HL-60 (cell line): Measurements from ENCODE around the gene NLRX1.

Experiments
- DNase-seq, 2 experiments: peaks; one replicate each; pipeline ENCODE4 v3.0.0-alpha.2; 2010 to 2020; ENCODE audit warnings: low read depth in 1 of 2, low spot score in 1 of 2
- H3K27ac ChIP-seq: fragments of 250-450 bp; sonication (Bioruptor Pico); replicated peaks from 2 replicates; pipeline ENCODE4 v1.5.1; 2020; ENCODE audit warnings: mild to moderate bottlenecking, moderate library complexity
- H3K27me3 ChIP-seq: fragments of 250-450 bp; sonication (Bioruptor Pico); 2 replicates; pipeline ENCODE4 v1.5.1; 2021; ENCODE audit warnings: mild to moderate bottlenecking, moderate library complexity; ENCODE audit not compliant: insufficient read depth, poor library complexity, severe bottlenecking
- H3K4me3 ChIP-seq: replicated peaks from 2 replicates; pipeline ENCODE4 v1.5.1; 2011; ENCODE audit warnings: mild to moderate bottlenecking, control low read depth, low read length; ENCODE audit not compliant: insufficient read depth
- CTCF ChIP-seq: IDR thresholded peaks from one replicate; pipeline ENCODE4 v1.5.1; 2011; ENCODE audit warnings: low read length, control low read depth, inconsistent platforms; ENCODE audit not compliant: insufficient read depth
- GABPA ChIP-seq: IDR thresholded peaks from 2 replicates; pipeline ENCODE4 v1.6.1; 2012; ENCODE audit warnings: low read depth
- POLR2AphosphoS5 ChIP-seq: IDR thresholded peaks from 2 replicates; pipeline ENCODE4 v1.6.1; 2012; ENCODE audit warnings: low read depth
- REST ChIP-seq: IDR thresholded peaks from 2 replicates; pipeline ENCODE4 v1.6.1; 2012; ENCODE audit warnings: low read depth; ENCODE audit not compliant: insufficient replicate concordance
- SPI1 ChIP-seq: IDR thresholded peaks from 2 replicates; pipeline ENCODE4 v1.6.1; 2012; ENCODE audit warnings: low read depth, mild to moderate bottlenecking, borderline replicate concordance

Gene NLRX1

GRCh38 chr11:119156496-119156895, 12.0 kb upstream of the NLRX1 start:
- no peak overlapping the region for H3K27ac ChIP-seq
- no peak overlapping the region for H3K4me3 ChIP-seq
- DNase-seq, result no peak
- no peaks in the 10 kb centered on the region for H3K27me3 ChIP-seq
- no peak for TF ChIP-seq SPI1
- TF ChIP-seq GABPA, result no peak
- TF ChIP-seq CTCF, result no peak

GRCh38 chr11:119157063-119157462, 11.5 kb upstream of the NLRX1 start:
- H3K27ac ChIP-seq, result no peak overlapping the region
- no peak for TF ChIP-seq GABPA
- TF ChIP-seq REST, result peak; percentile 81
- no peak for TF ChIP-seq POLR2AphosphoS5
- no peak for TF ChIP-seq CTCF
- TF ChIP-seq SPI1, result no peak
- no peaks in the 10 kb centered on the region for H3K27me3 ChIP-seq
- DNase-seq, result no peak
- no peak overlapping the region for H3K4me3 ChIP-seq

- H3K4me3 ChIP-seq, result no peak overlapping the region
- no peak for DNase-seq
These were observed 10.1 kb upstream of the NLRX1 start for GRCh38 chr11:119158467-119158866.

More at GRCh38 chr11:119158467-119158866, 10.1 kb upstream of the NLRX1 start:
- Histone ChIP-seq H3K27me3 (no peaks in the 10 kb centered on the region), H3K27ac (no peak overlapping the region)
- TF ChIP-seq REST (no peak), GABPA (no peak), SPI1 (no peak), CTCF (no peak), POLR2AphosphoS5 (no peak)
